Measurements from ENCODE around the gene CUL4B.

GRCh38 chrX:120485315-120485637 is 75.5 kb downstream of the CUL4B start:
- no peak for TF ChIP-seq RFX5 (IDR thresholded peaks at IDR 0.05; ENCODE audit: low read depth, low read length)
- TF ChIP-seq POLR2A (IDR thresholded peaks at IDR 0.05; ENCODE audit: low read depth, low read length): no peak
- TF ChIP-seq USF2 (IDR thresholded peaks at IDR 0.05; ENCODE audit: borderline replicate concordance, low read depth, low read length): no peak

Data from GM12878 (cell line).